NCI-H82 (cell line): ENCODE data around the gene ARHGAP18.

Experiments
- DNase-seq: peaks from one replicate; lab custom pipeline; 2025; lab: John Stamatoyannopoulos, UW

The ARHGAP18 gene

DNA sequence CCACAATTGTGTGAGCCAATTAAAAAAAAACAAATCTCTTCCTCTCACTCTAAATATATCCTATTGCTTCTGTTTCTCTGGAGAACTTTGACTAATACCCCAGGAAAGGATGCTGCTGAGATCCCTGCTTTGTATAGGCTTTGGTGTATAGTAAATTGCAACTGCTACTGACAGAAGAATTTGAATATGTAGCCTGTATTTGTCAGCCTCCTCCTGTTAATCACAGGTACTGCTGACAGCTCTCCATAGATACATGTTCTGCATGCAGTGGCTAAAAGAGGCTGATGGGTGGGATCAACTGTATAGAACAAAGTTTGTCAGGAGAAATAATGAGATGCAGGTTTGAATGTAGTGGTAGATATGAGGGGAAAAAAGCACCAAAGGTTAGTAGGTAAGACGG lies 95.0 kb downstream of the ARHGAP18 start:
- no peak for DNase-seq

DNA sequence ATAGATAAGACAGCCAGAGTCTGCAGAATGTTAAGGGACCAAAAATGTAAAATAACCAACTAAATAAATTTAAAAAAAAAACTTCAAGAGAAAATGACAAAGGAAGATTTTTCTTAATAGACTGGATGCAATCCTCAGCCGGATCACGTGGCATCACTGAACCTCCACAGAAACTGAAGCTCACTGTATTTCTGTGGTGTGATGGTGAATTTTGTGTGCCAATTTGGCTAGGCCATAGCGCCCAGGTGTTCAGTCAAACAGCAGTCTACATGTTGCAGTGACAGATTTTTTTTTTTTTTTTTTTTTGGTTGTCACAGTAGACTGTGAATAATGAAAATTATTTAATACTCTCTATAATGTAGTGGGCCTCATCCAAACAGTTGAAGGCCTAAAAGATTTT lies 95.5 kb downstream of the ARHGAP18 start:
- no peak for DNase-seq

DNA sequence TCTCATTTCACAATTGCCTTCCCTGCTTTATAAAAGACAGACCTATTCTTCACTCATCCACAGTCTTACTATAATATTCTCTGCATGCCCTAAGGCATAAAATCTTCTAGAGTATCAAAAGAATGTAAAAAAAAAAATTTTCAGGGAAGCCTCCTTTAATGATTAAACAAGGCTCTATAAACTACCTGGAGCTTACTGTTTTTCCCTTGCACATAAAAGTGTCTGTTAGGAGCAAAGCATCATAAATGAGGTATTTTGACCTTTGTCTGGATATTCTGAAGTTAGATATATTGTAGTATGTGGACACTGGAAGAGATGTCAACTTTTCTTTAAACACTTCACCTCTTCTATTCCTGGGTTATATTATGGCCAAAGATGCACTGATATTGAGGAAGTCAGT lies 97.5 kb downstream of the ARHGAP18 start:
- no peak for DNase-seq

DNA sequence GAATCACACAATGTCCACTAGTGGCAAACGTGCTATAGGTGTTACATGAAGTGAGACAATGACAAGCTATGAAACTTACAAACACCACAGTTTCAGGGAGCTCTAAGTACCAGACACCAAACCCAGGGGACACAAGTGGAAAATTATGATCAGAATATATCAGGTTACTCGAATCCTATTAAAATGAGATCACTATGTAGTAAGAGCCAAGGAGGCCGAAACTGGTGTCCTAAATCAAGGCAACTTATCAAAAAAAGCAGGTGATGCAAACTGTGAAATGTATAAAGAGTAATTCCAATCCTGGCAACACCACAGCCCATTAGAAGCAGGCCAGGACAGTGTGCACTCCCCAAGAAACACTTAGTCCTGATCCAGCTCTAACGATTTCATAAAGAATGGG lies 100.3 kb downstream of the ARHGAP18 start:
- no peak for DNase-seq

DNA sequence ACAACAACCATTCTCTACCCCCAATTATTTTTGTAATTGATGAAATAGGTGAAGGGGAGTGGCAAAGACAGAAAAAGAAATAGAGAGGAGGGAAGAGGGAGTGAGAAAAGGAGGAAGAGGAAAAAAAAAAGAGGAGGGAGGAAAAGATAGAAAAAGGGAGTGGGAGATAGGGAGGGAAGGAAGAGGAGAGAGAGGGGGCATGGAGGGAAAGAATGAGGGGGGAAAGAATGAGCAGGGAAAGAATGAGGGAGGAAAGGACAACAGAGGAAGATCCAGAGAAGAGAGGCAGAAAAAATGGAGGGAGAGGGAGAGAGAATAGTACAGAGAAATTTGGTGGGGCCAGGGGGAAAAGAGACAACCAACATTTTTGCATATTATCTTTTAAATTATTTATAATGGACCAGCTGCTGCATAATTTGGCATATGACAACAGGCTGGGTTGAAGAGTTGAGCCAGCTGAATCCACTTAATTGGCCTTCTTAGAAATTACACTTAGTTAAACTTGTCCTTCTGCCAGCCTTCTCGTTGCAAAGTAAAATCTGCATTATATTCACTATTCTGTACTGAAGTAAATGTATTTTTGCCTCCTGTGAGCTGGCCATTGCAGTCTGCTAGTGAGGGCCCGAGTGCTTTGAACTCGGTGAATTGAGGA lies 101.0 kb downstream of the ARHGAP18 start:
- peak; percentile 10 for DNase-seq

DNA sequence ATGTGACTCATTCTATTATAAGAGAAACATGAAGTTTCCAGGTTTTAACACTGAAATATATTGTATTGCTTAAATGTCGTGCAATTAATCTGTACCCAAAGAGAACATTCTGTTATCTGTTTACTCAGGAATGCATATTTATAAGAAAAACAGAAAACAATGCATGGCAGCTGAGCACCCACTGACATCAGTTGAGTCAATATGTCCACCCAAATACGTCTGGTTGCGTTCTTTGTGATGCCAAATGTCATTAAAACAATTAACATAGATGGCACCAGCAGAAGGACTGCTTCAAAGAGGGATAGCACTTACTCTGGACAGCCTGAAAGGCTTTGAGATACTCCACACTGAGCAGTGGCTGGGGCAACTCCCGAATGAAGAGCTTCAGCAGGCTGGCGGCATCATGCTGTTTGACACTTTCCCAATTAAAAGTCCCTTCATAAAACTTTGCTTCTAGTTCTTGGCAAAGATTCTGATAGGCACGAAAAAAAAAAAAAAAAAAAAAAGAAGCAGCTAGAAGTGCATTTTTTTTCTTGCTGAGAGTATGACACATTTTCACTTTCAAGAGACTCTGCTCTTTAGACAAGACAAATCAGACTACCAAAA lies 102.3 kb downstream of the ARHGAP18 start:
- DNase-seq: no peak

DNA sequence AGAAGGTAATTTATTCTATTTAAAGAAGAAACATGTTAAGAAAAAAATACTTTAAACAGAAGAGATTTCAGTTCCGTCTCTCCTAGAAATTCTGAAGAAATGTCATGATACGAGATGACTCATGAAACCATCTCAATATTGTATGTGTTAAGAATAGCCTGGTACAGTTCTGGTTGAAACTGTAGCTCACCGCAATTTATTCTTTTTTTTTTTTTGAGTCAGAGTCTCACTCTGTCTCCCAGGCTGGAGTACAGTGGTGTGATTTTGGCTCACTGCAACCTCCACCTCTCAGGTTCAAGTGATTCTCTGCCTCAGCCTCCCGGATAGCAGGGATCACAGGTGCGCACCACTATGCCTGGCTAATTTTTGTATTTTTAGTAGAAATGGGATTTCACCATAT lies 103.3 kb downstream of the ARHGAP18 start:
- no peak for DNase-seq

DNA sequence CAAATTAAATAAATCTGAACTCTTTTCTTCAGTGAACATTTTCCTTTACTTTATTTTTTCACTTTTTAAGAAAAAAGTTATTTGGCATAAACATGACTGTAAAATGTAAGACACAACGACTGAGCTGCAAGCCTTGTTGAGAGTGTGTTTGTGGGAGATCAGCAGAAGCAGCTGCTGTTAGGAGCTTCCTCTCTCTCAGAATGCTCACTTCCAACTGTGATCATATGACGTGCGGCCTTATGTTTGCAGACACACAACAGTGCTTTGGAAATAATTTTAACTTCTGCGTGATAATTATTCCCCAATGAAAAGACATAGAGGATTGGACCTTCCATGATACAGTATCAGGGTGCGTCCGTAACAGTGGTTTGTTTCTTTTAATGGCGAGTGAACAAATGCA lies 104.0 kb downstream of the ARHGAP18 start:
- DNase-seq: no peak

DNA sequence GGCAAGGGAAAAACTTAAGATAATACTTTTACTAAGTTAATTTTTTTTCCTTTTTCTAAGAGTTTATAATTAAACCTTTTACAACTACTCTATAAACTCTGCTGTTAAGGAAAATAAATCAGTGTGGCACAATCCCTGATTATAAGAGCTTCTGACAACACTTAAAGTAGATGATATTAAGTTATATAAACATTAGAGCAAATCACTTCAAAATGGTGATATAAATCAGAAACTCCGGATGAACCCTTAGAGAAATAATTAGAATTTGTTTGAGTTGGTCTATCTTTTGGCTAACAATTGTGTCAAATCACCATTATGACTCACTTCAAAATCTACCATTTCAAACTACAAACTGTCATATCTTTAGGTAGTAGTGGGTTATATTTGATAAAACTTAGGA lies 104.9 kb downstream of the ARHGAP18 start:
- DNase-seq: no peak

DNA sequence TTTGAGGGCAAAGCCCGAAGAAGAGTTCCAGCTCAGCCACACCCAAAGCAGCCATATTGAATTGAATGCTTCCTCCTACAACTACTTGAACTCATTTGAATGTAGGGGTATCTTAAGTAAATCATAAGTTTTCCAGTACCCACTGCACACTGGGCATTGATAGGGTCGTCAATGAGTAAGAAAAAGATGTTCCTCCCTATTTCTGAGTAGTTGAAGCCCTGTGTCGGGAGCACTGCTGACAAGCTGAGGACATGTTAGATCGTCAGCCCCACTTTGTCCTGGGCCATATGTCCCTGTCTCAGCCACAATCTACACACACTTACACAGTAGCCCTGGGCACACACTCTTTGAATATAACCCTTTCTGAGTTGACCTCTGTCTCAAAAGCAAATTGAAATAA lies 105.7 kb downstream of the ARHGAP18 start:
- DNase-seq: no peak

DNA sequence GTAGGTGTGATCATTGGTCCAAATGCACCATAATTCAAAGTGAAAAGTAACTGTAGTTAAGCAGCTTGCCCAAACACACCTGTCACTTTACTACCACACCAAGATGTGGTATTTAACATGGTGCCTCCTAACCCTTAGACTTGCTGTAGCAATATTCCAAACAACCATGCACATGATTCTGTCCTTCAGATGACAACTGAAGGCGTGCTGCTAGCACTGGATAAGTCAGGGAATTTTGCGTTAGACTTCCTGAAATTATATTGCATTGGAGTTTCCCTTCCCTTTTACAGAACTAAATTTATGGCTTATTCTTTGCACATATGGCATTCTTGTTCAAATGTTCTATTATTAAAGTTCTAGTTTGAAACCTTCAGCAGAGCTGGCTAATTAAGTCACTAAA lies 106.2 kb downstream of the ARHGAP18 start:
- no peak for DNase-seq

DNA sequence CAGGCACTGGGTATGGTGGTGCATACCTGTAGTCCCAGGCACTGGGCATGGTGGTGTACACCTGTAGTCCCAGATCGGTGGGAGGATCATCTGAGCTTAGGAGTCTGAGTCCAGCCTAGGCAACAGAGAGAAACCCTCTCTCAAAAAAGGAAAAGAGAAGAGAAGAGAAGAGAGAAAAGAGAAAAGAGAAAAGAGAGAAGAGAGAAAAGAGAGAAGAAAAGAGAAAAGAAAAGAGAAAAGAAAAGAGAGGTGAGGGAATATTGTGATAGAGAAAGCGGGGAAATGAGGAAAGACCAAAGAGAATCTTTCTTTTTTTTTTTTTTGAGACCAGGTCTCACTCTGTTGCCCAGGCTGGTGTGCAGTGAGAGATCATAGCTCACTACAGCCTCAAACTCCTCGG lies 108.7 kb downstream of the ARHGAP18 start:
- no peak for DNase-seq

DNA sequence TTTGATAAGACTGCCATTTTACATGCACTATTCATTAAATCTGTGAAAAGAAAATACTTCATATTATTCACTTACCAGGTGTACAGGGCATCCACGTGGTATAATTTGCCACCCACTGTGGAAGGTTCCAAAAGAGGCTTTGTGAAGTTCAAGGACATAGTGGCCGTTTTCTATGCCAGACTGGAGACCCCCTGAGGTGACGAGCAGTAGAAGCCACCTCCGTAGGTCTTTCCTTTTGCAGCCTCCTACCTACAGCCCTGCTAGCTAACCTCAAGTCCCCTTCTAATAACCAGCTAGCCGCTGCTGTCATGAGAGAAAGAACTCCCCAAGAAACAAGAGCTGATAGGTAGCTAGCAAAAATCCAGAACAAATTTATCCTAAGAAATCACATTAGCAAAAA lies 110.5 kb downstream of the ARHGAP18 start:
- DNase-seq: peak; percentile 11

DNA sequence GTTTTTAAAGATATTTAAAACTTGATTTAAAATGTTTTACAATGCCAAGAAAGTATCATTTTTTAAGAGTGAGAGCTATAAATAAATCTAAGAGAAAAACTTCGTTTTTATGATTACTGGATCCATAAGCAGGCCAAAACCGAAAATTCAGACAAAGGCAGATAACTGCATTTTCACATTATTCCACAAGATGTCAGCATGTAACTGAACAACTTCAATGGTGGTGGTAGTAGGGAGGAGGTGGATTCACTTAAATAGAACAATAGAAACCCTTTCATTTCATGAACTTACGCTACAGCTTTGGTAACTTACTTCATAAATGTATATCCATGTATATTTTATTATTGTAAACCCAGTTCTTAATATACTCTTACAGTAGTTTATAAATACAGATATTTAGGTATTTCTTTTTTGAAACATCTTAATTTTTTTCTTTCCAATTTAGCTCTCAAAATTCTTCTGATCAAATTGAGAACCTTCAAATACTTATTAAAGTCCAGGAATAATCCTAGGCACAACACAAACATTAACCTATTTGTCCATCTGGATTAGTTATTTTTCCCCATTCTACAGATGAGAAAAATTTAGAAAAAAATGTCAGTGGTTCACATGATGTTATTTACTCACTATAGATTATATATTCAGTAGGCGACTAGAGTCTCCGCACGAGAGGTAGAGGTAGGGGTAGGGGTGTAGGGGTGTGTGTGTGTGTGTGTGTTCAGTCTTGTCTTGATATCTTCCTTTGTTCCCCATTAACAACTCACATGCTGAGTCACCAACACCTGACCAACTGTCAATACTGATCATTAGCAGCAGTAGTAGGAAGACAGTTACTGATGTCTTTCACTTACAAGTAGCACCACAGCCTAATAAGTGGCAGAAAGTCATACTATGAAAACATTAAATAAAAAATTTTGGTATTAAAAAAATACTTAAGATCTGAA lies 111.5 kb downstream of the ARHGAP18 start:
- peak; percentile 81 for DNase-seq

DNA sequence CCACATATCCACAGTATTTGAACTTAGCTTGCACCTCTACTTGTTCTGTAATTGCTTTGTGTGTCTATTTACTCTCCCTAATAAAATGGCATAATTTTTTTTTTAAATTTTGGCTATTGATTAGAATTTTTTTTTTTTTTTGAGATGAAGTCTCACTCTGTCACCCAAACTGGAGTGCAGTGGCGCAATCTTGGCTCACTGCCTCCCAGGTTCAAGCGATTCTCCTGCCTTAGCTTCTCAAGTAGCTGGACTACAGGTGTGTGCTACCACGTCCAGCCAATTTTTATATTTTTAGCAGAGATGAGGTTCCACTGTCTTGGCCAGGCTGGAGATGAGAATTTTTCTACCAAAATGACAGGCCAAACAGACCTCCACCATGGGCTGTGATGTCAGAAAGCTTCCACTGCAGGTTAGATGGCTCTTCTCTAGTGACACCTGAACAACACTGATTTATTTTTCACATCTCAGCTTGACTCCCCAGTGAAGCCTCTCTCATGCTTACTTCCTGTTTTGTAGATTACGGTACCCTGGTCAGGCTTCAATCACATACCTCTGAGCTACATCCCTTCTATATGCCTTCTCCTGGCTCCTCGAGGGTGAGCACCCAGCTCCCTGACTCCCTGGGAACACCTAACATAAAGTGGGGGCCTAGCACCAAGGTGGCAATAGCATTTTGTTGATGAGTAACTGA lies 112.8 kb downstream of the ARHGAP18 start:
- DNase-seq: no peak

DNA sequence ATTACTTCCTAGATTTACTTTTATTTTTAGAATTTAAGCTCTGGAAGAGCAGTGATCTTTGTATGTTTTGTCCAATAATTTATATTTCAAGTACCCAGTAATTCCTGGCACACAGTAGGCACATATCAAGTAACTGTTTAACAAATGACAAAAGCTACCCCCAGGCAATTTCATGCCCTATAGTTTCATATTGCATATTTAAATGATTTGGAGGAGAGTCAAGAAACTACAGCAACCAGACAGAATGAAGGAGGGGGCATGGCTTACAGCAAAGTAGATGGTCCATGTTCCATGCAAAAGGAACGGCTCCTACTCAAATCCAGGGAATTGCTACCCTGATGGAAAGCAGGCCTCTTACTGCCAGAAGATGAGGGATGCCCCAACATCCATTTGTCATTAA lies 113.5 kb downstream of the ARHGAP18 start:
- DNase-seq: no peak

DNA sequence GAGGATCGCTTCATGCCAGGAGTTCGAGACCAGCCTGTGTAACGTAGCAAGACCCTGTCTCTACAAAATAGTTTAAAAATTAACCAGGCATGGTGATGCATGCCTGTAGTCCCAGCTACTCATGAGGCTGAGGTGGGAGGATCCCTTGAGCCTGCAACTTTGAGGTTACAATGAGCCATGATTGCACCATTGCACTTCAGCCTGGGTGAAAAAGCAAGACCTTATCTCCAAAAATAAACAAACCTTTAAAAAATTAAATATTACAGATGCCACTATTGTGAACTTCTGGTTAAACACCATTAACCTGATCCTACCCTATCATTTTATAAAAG lies 116.8 kb downstream of the ARHGAP18 start:
- DNase-seq: no peak

DNA sequence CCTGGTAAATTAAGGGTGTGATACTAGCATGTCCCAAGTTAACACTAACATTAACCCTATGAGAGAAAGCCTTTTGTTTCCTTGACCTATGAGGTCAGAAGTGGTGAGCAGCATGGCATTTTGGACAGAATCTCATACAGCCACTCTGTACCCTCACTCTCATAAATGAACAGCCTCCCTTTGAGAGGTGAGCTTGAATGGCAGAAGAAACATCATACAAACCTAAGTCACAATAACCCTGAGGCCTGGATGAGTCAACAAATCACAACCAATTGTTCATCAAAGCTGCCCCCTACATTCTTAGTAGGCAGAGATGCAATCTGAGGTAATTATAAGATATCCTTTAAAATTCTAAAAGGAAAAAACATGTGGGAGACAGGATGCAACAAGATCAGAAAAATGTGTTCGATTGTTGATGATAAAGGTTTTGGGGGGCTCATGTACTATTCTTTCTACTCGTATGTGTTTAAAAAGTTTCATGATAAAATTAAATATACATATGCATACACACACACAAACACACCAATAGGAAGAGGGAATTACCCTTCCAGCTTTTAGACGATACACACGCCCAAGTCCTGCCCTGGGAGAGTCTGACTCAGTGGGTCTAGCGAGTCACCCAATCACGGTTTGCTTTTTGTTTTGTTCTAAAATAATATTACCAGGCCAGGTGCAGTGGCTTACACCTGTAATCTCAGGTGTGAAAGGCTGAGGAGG lies 117.3 kb downstream of the ARHGAP18 start:
- DNase-seq: no peak

DNA sequence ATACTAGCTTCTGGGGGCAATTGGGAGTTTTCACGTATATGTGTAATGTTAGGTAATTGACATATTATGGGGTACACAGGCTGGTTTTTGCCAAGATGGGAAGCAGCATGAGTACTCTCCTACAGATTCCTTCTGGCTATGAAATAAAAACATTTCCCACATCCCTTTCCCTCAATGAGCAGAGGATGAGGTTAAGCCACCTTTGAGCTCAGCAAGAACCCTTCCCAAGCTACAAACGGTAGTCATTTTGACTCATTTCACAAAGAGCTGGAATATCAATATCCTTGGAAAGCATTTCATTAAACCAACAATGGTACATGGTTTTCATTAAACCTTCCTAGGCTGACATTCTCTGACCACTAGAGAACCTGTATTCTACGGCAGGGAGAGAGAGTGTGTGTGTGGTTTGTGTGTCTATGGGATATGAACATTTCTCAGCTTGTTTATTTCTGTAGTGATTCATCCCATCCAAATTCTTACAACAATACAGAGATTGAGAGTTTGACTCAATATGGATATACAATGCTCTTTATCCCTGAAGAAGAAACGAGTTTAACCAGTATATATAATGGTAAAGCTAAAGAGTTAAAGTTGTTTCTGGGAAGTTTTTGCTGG lies 119.5 kb downstream of the ARHGAP18 start:
- no peak for DNase-seq

DNA sequence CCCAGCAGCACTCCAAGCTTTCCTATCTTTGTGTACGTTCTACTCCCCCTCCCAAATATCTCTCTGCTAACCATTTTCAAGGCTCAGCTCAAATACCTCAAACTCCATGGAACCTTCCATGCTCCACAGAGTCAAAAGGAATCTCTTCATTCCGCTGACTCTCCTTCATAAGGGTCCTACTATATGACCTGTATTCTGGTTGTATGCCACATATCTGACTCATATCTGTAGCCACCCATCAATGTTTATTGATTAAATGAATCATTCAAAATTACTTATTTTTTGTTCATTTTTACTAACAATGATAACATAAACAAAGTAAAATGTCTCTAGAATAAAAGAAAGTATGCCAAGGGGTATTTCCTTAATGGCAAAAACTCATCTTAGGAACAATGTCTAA lies 123.2 kb downstream of the ARHGAP18 start:
- DNase-seq: no peak

DNA sequence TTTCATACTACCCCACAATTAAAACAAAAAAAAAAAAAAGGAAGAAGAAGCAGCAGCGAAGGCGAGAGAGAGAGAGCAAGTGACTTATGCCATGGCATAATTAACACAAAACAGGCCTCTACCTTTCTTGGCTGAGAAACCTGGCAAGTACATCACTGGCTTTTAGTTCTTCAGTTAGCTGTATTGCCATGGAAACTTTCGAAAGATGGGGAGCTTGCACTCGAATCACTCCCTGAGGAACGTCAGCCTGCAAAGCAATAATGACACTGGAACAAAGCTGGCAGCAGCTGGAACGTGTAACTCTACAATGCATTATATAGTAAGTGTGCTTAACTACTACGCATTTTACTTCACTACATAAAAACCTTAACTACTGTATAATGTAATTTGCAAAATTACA lies 126.1 kb downstream of the ARHGAP18 start:
- DNase-seq: no peak

DNA sequence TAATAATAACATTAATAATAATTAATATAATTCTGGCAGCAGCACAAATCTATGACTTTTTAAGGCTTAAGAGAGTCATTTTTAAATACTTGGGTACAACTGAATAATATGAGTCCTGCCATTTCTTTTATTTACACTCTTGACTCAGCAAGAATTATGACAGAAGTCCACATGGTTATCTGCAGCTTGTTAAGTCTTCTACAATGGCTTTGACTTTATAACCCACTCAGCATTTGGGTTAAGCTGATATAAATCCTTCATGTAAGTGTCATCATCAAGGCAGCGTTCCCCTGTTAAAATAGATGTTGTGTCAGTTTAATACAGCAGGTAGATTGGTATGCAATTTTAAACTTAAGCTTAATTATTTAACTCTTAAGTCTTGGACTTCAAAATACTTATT lies 131.7 kb downstream of the ARHGAP18 start:
- no peak for DNase-seq
